Skeletal muscle tissue (tissue), 4 donors: ENCODE measurements around the gene SLC7A14. TPM values are rescaled to one million over a fixed set of nuclear protein-coding genes. Genes with fewer than 3 reads are reported as not detected.

Experiments used
- H3K27ac ChIP-seq: one replicate; pipeline ENCODE4 v1.7.0; 2013; ENCODE audit warnings: mild to moderate bottlenecking, low read depth, low read length, inconsistent platforms
- H3K27me3 ChIP-seq, 3 donors: one replicate each; pipeline ENCODE4 v1.7.0; 2013; ENCODE audit warnings: low read length in 3 of 3; ENCODE audit not compliant: control insufficient read depth in 3 of 3, insufficient read depth in 3 of 3
- H3K36me3 ChIP-seq, 3 donors: one replicate each; pipeline ENCODE4 v1.7.0; 2013; ENCODE audit warnings: low read length in 3 of 3; ENCODE audit not compliant: control insufficient read depth in 3 of 3, insufficient read depth in 3 of 3
- H3K4me1 ChIP-seq, 3 donors: one replicate each; pipeline ENCODE4 v1.7.0; 2013; ENCODE audit warnings: low read length in 3 of 3, mild to moderate bottlenecking in 3 of 3; ENCODE audit not compliant: control insufficient read depth in 3 of 3, insufficient read depth in 3 of 3
- H3K4me3 ChIP-seq, 3 donors: one replicate each; pipeline ENCODE4 v1.7.0; 2013; ENCODE audit warnings: low read length in 3 of 3
- H3K9ac ChIP-seq, 3 donors: one replicate each; pipeline ENCODE4 v1.7.0; 2013; ENCODE audit warnings: low read length in 3 of 3, mild to moderate bottlenecking in 3 of 3, moderate library complexity in 2 of 3, low read depth in 1 of 3
- H3K9me3 ChIP-seq, 3 donors: one replicate each; pipeline ENCODE4 v1.7.0; 2013; ENCODE audit warnings: low read length in 3 of 3; ENCODE audit not compliant: control insufficient read depth in 3 of 3
- total RNA-seq: library from RNA; depleted of rRNA; stranded (reverse); fragments of >200 nt; gene quantifications from one replicate; pipeline ENCODE4 v1.2.3, GENCODE V29; 2014
- donor health status: Osteomylitis.

SLC7A14 gene
- total RNA-seq, 1 donor from 2014 or later, result not detected

- H3K9me3 ChIP-seq, result no peaks in the 10 kb centered on the region
- H3K27ac ChIP-seq, result no peak overlapping the region
- H3K36me3 ChIP-seq, result no peaks in the 10 kb centered on the region
- H3K4me3 ChIP-seq, result no peak overlapping the region
- H3K9ac ChIP-seq, result no peak overlapping the region
- no peaks in the 10 kb centered on the region for H3K4me1 ChIP-seq
- H3K27me3 ChIP-seq, result peaks cover 0 to 2% (median 2%) of the 10 kb centered on the region in 3 donors
These were observed 103.7 kb downstream of the SLC7A14 start for GRCh38 chr3:170482199-170482598.

- no peaks in the 10 kb centered on the region for H3K36me3 ChIP-seq
- no peak overlapping the region for H3K9ac ChIP-seq
- no peaks in the 10 kb centered on the region for H3K4me1 ChIP-seq
- H3K27ac ChIP-seq, result no peak overlapping the region
- no peaks in the 10 kb centered on the region for H3K9me3 ChIP-seq
- no peak overlapping the region for H3K4me3 ChIP-seq
- peaks cover 0 to 2% (median 0%) of the 10 kb centered on the region in 3 donors for H3K27me3 ChIP-seq
These were observed 105.8 kb downstream of the SLC7A14 start for GRCh38 chr3:170480111-170480510.

- no peaks in the 10 kb centered on the region for H3K27me3 ChIP-seq
- H3K9ac ChIP-seq, result no peak overlapping the region
- no peaks in the 10 kb centered on the region for H3K36me3 ChIP-seq
- H3K4me3 ChIP-seq, result no peak overlapping the region
- no peaks in the 10 kb centered on the region for H3K4me1 ChIP-seq
- no peaks in the 10 kb centered on the region for H3K9me3 ChIP-seq
- no peak overlapping the region for H3K27ac ChIP-seq
These were observed 108.5 kb downstream of the SLC7A14 start for GRCh38 chr3:170477395-170477794.

- no peak overlapping the region for H3K9ac ChIP-seq
- no peaks in the 10 kb centered on the region for H3K27me3 ChIP-seq
- H3K4me1 ChIP-seq, result no peaks in the 10 kb centered on the region
These were observed 109.6 kb downstream of the SLC7A14 start for GRCh38 chr3:170476291-170476690.

GRCh38 chr3:170475092-170475685 is 110.7 kb downstream of the SLC7A14 start:
- no peak overlapping the region for H3K4me3 ChIP-seq
- peaks cover 0 to 3% (median 0%) of the 10 kb centered on the region in 3 donors for H3K27me3 ChIP-seq
- no peaks in the 10 kb centered on the region for H3K9me3 ChIP-seq
- H3K36me3 ChIP-seq, result no peaks in the 10 kb centered on the region
- H3K4me1 ChIP-seq, result no peaks in the 10 kb centered on the region
- H3K9ac ChIP-seq, result no peak overlapping the region
- no peak overlapping the region for H3K27ac ChIP-seq

More at GRCh38 chr3:170476291-170476690, 109.6 kb downstream of the SLC7A14 start:
- Histone ChIP-seq H3K27ac (no peak overlapping the region), H3K9me3 (no peaks in the 10 kb centered on the region), H3K4me3 (no peak overlapping the region), H3K36me3 (no peaks in the 10 kb centered on the region)

GRCh38 chr3:170473358-170473757 is 112.5 kb downstream of the SLC7A14 start:
- no peak overlapping the region for H3K9ac ChIP-seq
- peaks cover 0 to 4% (median 0%) of the 10 kb centered on the region in 3 donors for H3K4me1 ChIP-seq
- peaks cover 0 to 3% (median 0%) of the 10 kb centered on the region in 3 donors for H3K27me3 ChIP-seq
- no peaks in the 10 kb centered on the region for H3K36me3 ChIP-seq
- no peak overlapping the region for H3K27ac ChIP-seq
- H3K9me3 ChIP-seq, result no peaks in the 10 kb centered on the region
- H3K4me3 ChIP-seq, result no peak overlapping the region

GRCh38 chr3:170471149-170471548 is 114.7 kb downstream of the SLC7A14 start:
- H3K9ac ChIP-seq, result no peak overlapping the region
- H3K36me3 ChIP-seq, result no peaks in the 10 kb centered on the region
- peaks cover 0 to 4% (median 0%) of the 10 kb centered on the region in 3 donors for H3K4me1 ChIP-seq
- peaks cover 0 to 3% (median 0%) of the 10 kb centered on the region in 3 donors for H3K27me3 ChIP-seq
- no peak overlapping the region for H3K27ac ChIP-seq
- H3K4me3 ChIP-seq, result no peak overlapping the region
- H3K9me3 ChIP-seq, result no peaks in the 10 kb centered on the region

GRCh38 chr3:170470063-170471016 is 115.5 kb downstream of the SLC7A14 start:
- Histone ChIP-seq H3K4me3 (no peak overlapping the region), H3K9ac (no peak overlapping the region), H3K9me3 (no peaks in the 10 kb centered on the region), H3K4me1 (peaks cover 0 to 4% (median 0%) of the 10 kb centered on the region in 3 donors), H3K36me3 (no peaks in the 10 kb centered on the region), H3K27ac (no peak overlapping the region), H3K27me3 (peaks cover 0 to 3% (median 0%) of the 10 kb centered on the region in 3 donors)

GRCh38 chr3:170469151-170470062 is 116.5 kb downstream of the SLC7A14 start:
- Histone ChIP-seq H3K27ac (no peak overlapping the region), H3K27me3 (peaks cover 0 to 3% (median 3%) of the 10 kb centered on the region in 3 donors), H3K9ac (no peak overlapping the region), H3K36me3 (no peaks in the 10 kb centered on the region), H3K9me3 (no peaks in the 10 kb centered on the region), H3K4me1 (peaks cover 0 to 4% (median 0%) of the 10 kb centered on the region in 3 donors), H3K4me3 (no peak overlapping the region)
